Liver (tissue), 3 donors: Measurements from ENCODE around the gene CES4A.

ENCODE experiments used
- CTCF ChIP-seq: fragments of 150-350 bp; IDR thresholded peaks from 2 replicates; pipeline ENCODE4 v1.5.1; 2017; ENCODE audit warnings: improper control_type of control experiment, low read depth, low read length; ENCODE audit not compliant: missing input control
- FOXA1 ChIP-seq: IDR thresholded peaks from 2 replicates; pipeline ENCODE4 v1.6.1; 2016; ENCODE audit warnings: antibody characterized with exemption
- HNF4G ChIP-seq: IDR thresholded peaks from 2 replicates; pipeline ENCODE4 v1.6.1; 2016; ENCODE audit warnings: antibody characterized with exemption
- JUND ChIP-seq, 2 donors: IDR thresholded peaks; 2 replicates each; pipeline ENCODE4 v1.6.1; 2016; ENCODE audit warnings: antibody characterized with exemption in 2 of 2
- MAX ChIP-seq: IDR thresholded peaks from 2 replicates; pipeline ENCODE4 v1.6.1; 2016; ENCODE audit warnings: antibody characterized with exemption
- REST ChIP-seq: IDR thresholded peaks from 2 replicates; pipeline ENCODE4 v1.6.1; 2016; ENCODE audit warnings: antibody characterized with exemption, mild to moderate bottlenecking
- RXRA ChIP-seq, 2 donors: IDR thresholded peaks; 2 replicates each; pipeline ENCODE4 v1.6.1; 2017 to 2018; ENCODE audit warnings: antibody characterized with exemption in 2 of 2, mild to moderate bottlenecking in 1 of 2
- TAF1 ChIP-seq: conservative IDR thresholded peaks from 2 replicates; pipeline ENCODE4 v1.6.1; 2016; ENCODE audit warnings: antibody characterized with exemption, mild to moderate bottlenecking
- donor health status: healthy.
- donor health status: healthy.

- TF ChIP-seq HNF4G, result no peak
- TF ChIP-seq TAF1, result no peak
- TF ChIP-seq CTCF, result no peak
- no peak for TF ChIP-seq FOXA1
- TF ChIP-seq JUND (IDR thresholded peaks at IDR 0.05), result no peak
- no peak for TF ChIP-seq REST
- TF ChIP-seq MAX, result no peak
- no peak for TF ChIP-seq RXRA (IDR thresholded peaks at IDR 0.05)
Measured at GRCh38 chr16:66973716-66974115, 14.7 kb upstream of the CES4A start.
